Activated CD8-positive, alpha-beta memory T cell treated with anti-CD3 and anti-CD28 coated beads, Interleukin-2, amount 50 U/mL, for 24 hours (primary cell): ENCODE data around the gene MAP3K4.
"Not testable (repeated sequence)": the region's sequence is repeated elsewhere in the genome, so short reads cannot be mapped to it uniquely, and the experiment has no call there.

Source experiments
- DNase-seq: peaks from one replicate; pipeline ENCODE4 v3.0.0-alpha.2; 2020; ENCODE audit errors: extremely low read depth

The MAP3K4 gene

DNA sequence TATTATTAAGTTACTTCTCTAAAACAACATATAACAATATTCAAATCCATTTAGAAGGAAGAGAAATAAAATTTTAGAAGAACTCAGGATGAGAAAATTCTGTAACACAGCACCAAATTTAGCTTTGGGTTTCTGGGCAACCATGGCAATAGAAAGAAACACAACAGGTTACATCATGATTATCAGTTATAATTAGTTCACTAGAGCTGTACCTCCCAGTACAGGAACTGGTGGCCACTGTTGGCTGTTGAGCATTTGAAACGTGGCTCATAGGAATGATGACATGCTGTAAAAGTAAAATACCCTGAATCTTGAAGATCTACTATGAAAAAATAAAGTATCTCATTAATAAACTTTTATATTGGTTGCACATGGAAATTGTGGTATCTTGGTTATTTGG, 23.7 kb upstream of the MAP3K4 start:
- no peak for DNase-seq

DNA sequence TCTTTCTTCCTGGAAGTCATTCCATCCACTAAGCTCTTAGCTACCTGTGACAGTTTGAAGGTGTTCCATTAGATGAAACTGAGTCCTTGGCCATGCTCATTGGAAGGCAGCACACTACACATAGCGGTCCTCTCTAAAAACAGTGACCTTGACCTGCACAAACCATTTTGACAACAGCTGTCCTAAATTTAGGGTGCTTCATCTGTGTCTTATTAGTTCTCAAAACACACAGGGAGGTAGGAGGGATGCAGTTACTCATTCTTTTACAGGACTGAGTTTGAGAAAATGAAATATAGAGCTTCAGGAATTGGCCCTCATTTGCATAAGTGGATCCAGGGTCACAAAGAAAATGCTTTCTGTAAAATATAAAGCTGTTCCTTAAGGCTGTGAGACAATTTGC, 20.4 kb upstream of the MAP3K4 start:
- DNase-seq, result no peak

DNA sequence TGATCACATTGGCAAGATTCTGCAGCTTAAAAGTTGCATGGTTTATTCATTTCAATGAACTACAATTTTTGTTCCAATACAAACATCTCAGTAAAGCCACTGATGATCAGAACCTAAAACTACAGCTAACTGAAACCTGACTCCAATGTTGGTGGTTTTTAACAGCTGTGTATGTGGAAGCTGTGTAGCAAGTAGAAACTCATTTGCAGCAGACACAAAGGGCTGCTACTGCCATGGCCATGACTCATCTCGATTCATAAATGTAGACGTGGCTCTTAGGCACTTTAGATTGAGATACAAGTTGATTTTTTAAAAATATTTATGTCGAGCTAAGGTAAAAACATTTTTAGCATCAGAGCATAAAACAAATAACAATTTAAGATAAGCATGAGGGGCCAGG, 19.5 kb upstream of the MAP3K4 start:
- no peak for DNase-seq

DNA sequence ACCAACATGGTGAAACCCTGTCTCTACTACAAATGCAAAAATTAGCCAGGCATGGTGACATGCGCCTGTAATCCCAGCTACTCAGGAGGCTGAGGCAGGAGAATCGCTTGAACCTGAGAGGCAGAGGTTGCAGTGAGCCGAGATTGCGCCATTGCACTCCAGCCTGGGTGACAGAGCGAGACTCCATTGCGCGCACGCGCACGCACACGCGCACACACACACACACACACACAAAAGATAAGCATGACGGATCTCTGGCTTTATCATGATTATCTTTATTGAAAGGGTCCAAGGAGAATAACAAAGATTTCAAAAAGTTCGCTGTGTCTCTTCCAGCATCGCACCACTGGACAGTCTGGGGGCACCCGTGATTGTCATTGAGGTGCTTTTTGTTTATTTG, 19.0 kb upstream of the MAP3K4 start:
- DNase-seq, result not testable (repeated sequence)

DNA sequence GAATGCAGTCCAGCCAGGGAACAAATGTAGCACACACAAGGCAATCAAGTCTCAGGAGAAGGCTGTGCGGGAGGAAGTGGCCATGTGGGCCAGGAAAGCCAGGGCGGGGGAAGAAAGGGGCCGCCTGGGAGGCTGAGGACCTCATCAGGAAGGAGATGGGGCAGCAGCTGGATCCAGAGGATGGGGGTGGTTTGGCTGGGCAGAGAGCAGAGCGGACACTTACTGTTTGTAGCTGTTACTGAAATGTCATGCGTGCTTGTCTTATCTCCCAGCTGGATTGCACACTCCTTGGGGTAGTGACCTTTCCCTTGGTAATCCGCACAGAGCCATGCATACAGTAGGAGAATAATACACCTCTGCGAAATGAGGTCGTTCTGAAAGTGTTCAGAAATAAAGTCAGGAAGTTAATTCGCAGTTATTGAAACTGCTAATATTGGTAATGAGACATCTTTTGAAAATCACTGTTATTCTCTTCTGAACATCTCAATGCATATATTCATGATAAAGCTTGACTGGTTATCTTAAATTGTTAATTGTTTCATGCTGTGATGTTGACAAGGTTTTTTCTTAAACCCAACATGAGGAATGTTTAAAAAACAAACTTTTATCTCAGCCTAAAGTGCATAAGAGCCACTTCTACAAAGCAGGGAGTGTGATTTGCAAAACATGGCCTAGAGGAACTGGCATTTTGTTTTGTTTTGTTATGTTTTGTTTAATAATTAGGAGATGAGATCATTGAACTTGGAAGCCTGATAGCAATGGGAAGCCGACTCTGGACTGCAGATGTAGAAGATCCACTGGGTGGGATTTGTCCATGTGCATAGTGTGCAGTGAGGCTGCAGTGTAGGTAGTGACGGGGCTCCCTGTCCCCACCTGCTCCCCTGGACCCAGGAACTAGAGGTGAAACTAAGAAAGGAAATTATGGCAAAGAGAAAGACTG, 18.0 kb upstream of the MAP3K4 start:
- DNase-seq, result no peak

DNA sequence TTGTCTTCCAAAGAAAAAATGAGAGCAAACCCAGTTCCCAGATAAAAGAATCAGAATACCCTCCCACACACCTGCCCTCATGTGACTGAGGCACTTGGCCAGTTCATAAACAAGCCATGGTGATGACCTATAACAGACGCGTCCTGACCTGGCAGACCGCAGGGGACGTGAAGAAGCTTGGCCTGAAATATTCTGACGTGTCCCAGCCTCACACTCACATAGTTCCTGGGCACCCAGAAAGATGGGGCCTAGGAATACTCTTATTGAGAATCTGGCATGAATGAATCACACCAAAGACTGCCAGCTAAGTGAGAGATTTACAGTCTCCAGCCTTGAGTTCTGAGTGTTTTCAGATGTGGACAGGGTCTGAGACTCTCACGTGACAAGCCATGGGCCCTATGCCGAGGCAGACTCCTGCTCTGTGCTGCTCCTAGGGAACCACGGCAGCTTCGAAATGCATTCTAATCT, 17.2 kb upstream of the MAP3K4 start:
- DNase-seq, result no peak

DNA sequence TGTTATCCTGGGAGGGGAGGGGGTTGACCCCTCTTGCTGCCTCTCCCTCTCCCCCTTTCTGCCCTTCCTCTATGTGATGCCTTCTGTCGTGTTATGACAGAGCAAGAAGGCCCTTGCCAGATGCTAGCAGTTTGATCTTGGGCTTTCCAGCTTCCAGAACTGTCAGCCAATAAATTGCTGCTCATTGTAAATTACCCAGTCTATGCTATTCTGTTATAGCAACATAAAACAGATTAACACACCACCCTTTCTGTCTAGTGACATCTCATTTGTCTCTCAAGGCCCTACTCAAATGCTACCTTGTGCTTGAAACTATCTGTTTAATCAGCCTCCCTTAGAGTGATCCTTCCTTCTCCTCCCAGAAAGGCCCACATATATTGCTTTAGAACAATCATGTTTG, 16.4 kb upstream of the MAP3K4 start:
- no peak for DNase-seq

DNA sequence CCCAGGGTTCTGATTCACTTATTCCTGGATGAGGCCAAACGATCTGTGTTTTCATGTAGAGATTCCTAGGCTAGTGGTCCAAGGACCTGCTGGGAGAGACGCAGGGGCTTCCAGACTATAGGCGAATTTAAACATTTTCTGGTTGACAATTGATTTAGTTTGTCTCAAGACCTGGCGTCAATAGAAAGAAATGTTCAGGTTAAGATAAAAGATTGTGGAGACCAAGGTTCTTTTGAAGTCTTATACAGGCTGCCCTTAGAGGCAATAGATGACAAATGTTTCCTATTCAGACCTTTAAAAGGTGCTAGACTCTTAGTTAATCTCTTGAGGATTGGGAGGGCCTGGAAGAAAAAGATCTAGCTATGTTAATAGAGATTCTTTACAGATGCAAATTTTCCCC, 15.6 kb upstream of the MAP3K4 start:
- DNase-seq, result not testable (repeated sequence)

DNA sequence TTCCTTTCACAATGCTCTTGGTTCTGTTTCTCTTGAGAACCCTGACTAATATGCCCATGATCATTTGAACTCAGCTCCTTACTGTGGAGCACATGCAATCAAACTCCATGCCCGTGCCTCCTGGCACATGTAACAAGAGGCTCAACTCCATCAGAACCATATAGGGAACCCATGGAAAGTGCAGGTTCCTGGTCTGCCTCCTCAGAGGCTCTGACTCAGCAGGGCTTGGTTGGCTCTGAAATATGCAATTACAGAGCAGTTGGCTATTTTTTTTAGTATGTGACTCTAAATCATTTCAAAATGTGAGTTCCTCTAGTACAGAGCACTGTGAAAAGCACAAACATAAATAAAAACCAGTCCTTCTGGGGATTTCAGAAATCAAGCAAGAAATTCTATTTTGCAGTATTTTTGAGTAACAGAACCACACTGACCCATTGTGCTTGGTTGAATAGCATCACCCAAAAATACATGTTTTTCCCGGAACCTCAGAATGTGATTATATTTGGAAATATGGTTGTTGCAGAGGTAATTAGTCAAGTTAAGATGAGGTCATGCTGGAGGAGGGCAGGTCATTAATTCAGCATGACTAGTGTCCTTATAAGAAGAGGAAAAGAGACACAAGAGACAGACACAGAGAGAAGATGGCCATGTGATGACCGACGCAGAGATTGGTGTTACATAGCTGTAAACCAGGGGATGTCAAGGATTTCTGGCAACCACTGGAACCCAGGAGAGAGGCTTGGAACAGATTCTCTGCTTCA, 13.2 kb upstream of the MAP3K4 start:
- DNase-seq, result no peak

DNA sequence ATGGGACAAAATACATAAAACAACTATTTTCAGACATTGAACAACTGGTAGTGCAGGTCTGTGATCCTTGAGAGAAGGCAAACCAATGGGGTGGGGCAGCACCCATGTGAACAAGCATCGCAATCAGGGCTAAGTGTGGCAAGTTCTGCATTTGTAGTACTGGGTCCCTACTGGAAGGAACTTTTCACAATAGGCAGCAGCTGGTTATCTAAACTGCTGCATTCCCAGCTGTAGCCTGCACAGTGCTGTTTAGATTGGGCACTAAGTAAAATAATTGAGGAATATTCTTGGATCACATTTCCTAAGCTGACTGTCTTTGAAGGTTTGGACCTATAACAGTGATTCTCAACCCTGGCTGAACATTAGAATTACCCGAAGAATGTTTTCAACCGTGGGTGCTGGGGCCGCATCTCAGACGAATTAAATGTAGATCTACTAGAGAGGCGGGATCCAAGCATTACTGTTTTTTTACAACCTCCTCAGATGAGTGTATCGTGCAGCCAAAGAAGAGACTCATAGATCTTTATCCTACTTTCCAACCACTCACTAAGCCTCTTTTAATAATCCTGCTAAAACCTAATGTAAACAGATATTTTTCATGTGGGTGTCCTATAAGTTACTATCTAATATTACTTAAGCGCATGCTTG, 12.4 kb upstream of the MAP3K4 start:
- no peak for DNase-seq

DNA sequence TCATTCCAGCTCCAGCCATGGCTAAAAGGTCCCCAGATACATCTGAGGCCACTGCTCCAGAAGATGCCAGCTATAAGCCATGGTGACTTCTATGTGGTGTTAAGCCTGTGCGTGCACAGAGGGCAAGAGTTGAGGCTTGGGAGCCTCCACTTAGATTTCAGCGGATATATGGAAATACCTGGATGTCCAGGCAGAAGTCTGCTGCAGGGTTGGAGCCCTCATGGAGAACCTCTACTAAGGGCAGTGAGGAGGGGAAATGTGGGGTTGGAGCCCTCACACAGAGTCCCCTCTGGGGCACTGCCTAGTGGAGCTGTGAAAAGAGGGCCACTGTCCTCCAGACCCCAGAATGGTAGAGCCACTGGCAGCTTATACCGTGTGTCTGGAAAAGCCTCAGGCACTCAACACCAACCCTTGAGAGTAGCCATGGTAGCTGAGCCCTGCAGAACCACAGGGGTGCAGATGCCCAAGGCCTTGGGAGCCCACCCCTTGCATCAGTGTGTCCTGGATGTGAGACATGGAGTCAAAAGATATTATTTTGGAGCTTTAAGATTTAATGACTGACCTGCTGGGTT, 8.1 kb upstream of the MAP3K4 start:
- not testable (repeated sequence) for DNase-seq

DNA sequence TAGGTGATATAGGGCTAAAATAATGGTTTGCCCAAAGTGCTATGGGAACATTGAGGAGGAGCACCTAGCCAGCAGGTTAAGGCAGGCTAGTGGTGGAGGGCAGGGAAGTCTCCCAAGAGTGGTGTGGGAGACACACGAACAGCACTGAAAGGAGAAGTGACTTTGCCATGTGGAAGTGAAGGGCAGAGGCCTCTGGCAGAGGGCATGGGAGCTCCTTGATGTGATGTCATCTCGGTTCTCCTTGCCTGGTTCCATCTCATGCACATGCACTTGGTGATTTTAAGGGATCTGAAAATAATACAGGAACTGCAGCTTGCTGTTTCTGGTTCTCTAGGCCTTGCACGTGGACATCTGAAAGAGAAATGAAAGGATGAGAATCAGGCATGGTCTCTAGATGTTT, 4.7 kb upstream of the MAP3K4 start:
- DNase-seq, result no peak

DNA sequence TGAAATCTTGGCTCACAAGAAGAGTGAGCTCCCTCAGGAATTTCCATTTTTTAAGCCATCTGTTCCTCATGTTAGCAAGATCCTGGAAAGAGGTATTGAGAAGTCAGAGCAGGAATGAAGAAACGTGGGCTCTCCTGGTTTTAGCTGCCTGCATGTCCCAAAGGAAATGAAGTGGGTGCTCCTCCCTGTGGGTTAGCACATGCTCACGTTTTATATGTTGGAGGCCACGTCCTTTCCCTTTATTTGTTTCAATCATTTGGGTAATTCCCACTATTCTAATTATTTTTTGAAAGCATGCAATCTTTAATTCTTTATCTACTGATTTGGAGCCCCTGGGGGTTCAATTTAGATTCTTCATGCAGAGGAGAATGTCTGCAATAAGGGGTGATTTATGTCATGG, 4.3 kb upstream of the MAP3K4 start:
- no peak for DNase-seq

DNA sequence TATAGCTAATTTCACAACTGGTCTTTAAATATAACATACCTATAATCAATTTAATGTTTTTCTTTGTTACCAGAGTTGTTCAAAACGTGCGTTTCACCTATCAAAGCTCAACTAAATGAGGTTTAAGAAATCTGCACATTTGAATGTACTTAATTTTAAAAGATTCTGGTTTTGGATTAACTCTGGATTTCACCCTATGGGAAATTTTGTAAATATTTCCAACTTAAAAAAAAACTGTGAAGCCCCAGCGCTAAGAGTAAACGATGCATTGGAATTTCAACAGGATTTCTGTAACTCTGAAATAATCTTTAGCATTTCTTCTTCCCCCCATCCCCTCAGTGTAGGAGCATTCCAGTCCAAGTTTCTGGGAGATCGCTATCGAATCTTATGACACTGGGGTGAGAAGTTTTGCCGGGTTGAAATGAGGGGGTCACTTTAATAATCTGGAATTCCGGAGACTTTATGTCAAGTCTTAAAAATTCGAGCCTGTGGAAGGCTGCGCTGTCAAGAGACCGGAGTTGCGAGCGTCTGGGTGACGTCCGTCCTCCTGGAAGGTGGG, 643 bp upstream of the MAP3K4 start:
- DNase-seq, result no peak

DNA sequence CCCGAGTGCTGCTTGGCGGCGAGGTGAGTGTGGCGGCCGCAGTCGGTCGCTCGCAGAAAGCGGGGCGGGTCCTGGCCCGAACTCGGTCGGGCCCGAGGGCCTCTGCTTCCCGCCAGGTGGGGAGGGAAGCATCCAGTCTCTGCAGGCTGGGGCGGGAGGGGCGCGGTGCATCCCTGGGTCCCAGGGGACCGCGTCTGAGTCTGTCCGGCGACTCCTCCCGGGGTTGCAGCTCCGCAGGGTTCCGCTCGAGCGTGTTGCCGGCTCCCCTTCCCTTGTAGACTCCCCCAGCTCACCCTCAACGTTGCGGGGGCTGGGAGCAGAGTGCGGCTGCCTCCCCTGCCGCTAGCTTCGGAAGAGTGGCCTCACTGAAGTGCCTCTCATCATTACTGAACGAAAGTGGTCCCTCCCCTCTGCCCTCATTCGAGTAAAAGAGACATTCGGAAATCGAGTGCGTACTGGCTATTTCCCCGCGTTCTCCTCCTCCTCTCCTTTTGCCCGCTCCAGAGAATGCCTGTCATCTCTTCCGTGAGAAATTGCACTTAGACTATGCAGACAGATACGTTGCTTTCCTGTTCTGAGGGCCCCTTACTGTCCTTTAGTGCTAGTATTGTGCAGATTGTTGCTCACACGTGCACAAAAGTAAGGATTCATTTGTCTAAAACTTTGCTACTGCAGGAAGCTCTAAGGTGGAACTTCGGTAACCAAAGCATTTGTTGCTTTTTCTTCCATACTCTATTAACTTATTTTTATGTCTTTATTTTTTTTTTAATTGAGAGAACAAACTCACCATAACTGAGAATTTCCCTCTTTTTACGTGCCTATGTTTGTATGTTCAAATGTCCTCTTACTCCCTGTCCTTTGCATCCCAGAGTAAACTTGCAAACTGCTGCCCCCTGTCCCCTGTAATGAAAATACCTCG, 751 bp downstream of the MAP3K4 start:
- DNase-seq, result peak; percentile 9

DNA sequence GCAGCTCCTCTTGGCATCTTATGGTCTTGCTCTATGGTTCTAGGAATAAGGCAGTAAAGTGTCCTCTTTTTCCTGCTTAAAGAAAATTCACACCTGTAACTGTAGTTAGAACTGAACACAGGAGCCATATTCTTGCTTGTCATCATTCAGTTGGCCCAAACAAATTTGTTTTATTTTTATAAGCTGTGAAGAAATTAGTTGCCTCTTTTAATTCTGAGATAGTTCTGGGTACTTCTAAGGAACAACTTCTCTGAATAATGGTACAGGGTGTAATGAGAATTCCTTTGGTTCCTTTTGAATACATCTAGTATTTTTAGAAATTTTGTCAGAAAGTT, 1.4 kb downstream of the MAP3K4 start:
- no peak for DNase-seq

DNA sequence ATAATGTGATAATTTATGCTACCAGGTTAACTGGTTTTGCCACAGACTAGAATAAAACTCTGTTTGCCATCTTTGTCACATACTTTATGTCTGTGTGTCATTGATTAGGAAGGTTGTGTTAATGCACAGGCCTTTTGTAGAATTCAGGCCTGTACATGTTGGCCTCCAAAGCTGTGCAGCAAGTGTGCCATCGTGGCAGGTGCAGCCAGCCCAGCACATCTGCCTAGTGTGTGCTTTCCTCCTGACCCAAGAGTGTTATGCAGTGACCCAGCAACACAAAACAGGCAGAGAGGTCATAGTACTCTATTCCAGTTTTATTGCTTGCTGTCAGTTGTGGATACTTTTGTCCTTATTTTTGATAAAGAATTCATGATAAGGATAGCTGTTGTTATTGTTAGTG, 3.7 kb downstream of the MAP3K4 start:
- no peak for DNase-seq

DNA sequence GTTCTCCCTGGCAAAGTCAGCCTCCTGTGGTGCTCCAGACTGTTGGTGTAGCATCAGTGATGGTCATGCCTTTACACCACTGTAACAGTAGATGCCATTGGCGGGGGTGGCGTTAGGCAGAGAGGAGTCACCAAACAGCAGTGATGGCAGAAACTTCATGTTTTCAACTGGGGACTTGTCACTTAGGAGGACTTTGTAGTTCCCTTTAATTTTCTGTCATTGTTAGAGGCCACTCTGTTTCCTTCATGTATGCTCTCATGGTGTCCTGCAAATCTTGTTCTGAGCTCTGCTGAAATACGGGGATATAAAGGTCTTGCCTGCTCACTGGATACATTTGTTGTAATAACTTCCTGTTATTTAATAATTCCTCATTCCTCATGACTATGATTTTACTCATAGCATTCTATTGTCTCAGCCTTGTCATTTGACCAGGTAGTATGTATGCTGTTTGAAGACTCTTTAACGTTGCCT, 4.6 kb downstream of the MAP3K4 start:
- DNase-seq, result no peak

DNA sequence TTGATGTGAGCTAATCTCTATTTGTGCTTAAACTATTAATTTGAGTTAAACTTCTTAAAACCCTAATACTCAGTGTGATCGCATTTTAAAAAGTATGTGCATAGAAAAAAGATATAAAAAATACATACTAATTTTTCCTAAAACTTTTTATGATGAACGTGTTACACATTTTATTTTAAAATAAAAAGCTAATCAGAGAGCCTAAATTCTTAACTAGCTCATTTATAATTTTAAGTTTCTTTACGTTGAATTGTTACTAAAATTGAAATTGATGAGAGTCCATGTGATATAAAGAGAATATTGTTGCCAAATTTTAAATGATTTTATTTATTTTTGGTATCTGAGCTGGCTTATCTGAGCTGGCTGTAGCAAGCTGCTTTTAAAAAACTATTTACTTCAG, 6.6 kb downstream of the MAP3K4 start:
- no peak for DNase-seq

DNA sequence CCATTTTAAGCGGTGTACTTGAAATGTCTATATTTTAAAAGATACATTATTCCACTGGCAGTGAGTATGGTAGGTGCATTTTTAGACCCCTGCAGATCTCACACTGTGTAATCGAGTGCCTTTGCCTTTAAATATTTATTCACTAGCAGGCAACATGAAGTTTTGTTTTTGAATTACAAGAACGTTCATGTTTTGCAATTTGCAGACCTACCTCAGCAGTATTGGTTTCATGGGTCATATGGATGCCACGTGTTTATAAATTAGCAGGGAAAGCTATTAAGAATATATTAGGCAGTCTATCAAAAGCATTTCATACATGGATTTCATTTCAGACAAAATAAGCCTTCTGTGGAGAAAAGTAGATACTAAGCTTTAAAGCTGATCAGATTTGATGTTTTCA, 7.2 kb downstream of the MAP3K4 start:
- no peak for DNase-seq

DNA sequence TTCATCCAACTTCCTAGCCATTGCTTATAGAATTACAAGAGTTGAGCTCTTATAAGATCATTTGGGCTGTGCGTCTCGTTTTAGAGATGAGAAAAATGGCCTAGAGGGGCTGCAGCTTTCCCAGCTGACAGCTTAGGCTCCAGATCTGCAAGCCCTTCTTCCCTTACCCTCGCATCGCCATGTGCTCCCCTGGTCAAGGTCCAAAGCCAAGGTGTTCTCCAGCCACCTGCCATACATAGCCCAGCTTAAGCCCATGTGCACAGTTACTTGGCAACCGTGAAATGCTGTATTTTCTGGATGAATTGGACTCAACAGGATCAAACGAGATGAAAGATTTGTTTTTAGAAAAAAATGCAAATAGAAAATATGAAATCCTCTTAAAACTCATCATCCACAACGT, 7.9 kb downstream of the MAP3K4 start:
- DNase-seq, result no peak
